ENCODE measurements around the gene ELAVL3. TPM values are rescaled to one million over a fixed set of nuclear protein-coding genes. Genes with fewer than 3 reads are reported as not detected.
"Not testable (repeated sequence)": the region's sequence is repeated elsewhere in the genome, so short reads cannot be mapped to it uniquely, and the experiment has no call there.

The ELAVL3 gene
- total RNA-seq, 2 experiments from 2014 or later = 0.71 TPM; not detected in 1

GRCh38 chr19:11485245-11485837 is 4.5 kb upstream of the ELAVL3 start:
- peaks cover 11% of the 10 kb centered on the region for H3K36me3 Mint-ChIP-seq (ENCODE audit: low read depth)
- H3K27ac Mint-ChIP-seq = no peak overlapping the region
- POLR2A ChIA-PET = interaction anchor here (0.6 to 1.3 kb wide), 3 partner anchors 16 to 110 kb away, joined by 3 to 5 read pairs (median 3); no protein-coding TSS in a partner anchor
- CTCF ChIA-PET = interaction anchor here (0.6 to 1.7 kb wide), 3 partner anchors 51 to 691 kb away, joined by 4 read pairs; no protein-coding TSS in a partner anchor
- no peaks in the 10 kb centered on the region for H3K9me3 Mint-ChIP-seq (ENCODE audit: insufficient read depth)
- ATAC-seq (no peak), DNase-seq (no peak)
- H3K4me1 Mint-ChIP-seq (ENCODE audit: low read depth) = peaks cover 23% of the 10 kb centered on the region
- peaks cover 9% of the 10 kb centered on the region for H3K27me3 Mint-ChIP-seq (ENCODE audit: low read depth)
- H3K4me3 Mint-ChIP-seq = no peak overlapping the region

GRCh38 chr19:11483366-11484111 is 2.7 kb upstream of the ELAVL3 start:
- H3K36me3 Mint-ChIP-seq (ENCODE audit: low read depth) = peaks cover 6% of the 10 kb centered on the region
- H3K4me3 Mint-ChIP-seq = no peak overlapping the region
- POLR2A ChIA-PET = no interaction called here
- no peak for ATAC-seq
- no peak overlapping the region for H3K27ac Mint-ChIP-seq
- DNase-seq = no peak
- peaks cover 28% of the 10 kb centered on the region for H3K4me1 Mint-ChIP-seq (ENCODE audit: low read depth)
- H3K27me3 Mint-ChIP-seq (ENCODE audit: low read depth) = peaks cover 17% of the 10 kb centered on the region
- CTCF ChIA-PET = interaction anchor here (0.6 to 2.4 kb wide), 25 partner anchors 10 to 344 kb away, joined by 3 to 36 read pairs (median 5); partner anchors contain the start of genes PRKCSH, RAB3D, SPC24 and SWSAP1
- H3K9me3 Mint-ChIP-seq (ENCODE audit: insufficient read depth) = no peaks in the 10 kb centered on the region

DNA sequence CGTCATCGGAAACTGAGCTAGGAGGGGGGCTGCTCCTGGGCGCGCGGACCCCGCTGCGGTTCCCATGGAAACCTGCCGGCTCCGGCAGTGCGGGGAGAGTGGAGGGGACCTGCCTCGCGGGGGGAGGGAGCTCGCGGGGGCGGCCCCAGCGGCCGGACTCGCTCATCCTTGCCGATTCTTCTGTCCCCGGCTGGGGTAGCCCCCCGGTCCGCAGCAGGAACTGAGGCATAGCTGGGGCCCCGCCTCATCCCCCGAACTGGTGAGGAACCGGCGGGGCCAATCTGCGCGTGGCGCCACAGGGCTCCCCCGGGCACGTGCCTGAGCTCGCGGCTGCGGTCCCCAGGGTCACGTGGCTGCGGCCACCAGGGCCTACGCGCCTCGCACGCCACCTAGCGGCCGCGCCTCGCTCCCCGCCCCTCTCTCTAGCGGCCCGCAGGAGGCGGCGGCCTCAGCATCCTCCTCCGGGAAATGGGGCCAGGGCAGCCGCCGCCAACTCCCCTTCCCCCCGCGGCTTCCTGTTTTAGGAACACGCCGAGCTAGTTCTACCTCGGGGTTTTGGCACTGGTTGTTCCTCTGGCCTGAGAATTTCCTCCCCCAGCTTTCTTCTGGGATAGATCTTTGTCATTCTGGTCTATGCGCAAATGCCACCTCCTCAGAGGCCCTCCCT is 1.7 kb upstream of the ELAVL3 start:
- ChIA-PET POLR2A (interaction anchor here (1.1 to 1.6 kb wide), 2 partner anchors 101 to 107 kb away, joined by 4 to 7 read pairs; no protein-coding TSS in a partner anchor), CTCF (interaction anchor here (0.6 to 2.4 kb wide), 35 partner anchors 9 to 447 kb away, joined by 3 to 36 read pairs (median 4); partner anchors contain the start of genes CCDC159, PRKCSH, RAB3D and SPC24)
- peaks cover 28% of the 10 kb centered on the region for H3K4me1 Mint-ChIP-seq (ENCODE audit: low read depth)
- H3K27me3 Mint-ChIP-seq (ENCODE audit: low read depth) = peaks cover 27% of the 10 kb centered on the region
- H3K27ac Mint-ChIP-seq = peak overlapping the region; percentile 72
- peak; percentile 91 for DNase-seq
- ATAC-seq = peak; percentile 80
- H3K4me3 Mint-ChIP-seq = peak overlapping the region; percentile 70
- no peaks in the 10 kb centered on the region for H3K9me3 Mint-ChIP-seq (ENCODE audit: insufficient read depth)
- peaks cover 6% of the 10 kb centered on the region for H3K36me3 Mint-ChIP-seq (ENCODE audit: low read depth)

DNA sequence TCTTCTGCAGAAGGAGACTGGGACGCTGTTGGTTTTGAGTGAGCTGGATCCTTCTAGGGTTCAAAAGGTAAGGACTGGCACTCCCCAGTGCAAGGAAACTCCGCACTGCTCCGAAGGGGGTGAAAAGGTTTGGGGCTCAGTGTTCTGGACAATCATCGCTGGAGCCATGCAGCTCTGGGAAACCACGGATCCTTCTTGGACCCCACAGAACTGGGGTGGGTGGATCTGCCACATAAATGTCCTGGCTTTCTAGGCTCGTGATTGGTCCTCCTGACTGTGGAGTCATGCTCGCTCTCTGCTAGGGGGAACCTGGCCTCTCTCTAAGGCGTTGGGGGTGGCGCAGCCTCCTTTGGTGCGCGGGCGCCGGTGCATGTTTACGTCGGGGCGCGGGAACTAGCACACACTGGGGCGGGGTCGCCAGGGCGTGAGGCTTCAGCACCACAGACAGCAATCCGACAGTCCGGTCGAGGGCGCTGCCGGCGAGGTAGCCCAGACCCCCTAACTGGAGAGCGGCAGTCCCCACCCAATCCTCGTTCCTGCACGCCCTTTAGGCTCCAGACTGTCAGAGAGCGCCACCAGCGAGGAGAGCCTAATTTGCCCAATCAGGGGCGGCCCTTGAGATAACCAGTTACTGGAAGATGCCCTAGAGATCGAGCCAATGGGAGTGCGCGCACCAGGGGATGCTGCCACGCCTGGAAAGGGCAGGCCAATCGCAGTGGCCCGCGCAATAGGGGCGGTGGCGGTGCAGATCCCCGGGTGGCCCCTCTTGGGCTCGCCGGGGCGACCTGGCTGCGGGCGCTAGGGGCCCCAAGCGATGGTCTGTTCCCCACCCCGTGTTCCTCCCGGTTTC is 913 bp upstream of the ELAVL3 start:
- peak; percentile 83 for ATAC-seq
- Mint-ChIP-seq H3K4me1 (ENCODE audit: low read depth) (peaks cover 28% of the 10 kb centered on the region), H3K4me3 (peak overlapping the region; percentile 70), H3K27ac (no peak overlapping the region), H3K9me3 (ENCODE audit: insufficient read depth) (no peaks in the 10 kb centered on the region), H3K36me3 (ENCODE audit: low read depth) (peaks cover 6% of the 10 kb centered on the region), H3K27me3 (ENCODE audit: low read depth) (peaks cover 34% of the 10 kb centered on the region)
- peak; percentile 84 for DNase-seq
- ChIA-PET POLR2A (interaction anchor here (1.1 to 1.6 kb wide), 2 partner anchors 101 to 106 kb away, joined by 4 to 7 read pairs; no protein-coding TSS in a partner anchor), CTCF (interaction anchor here (0.7 to 2.4 kb wide), 28 partner anchors 8 to 446 kb away, joined by 3 to 36 read pairs (median 4); partner anchors contain the start of genes CCDC159, PRKCSH, RAB3D and SPC24)

DNA sequence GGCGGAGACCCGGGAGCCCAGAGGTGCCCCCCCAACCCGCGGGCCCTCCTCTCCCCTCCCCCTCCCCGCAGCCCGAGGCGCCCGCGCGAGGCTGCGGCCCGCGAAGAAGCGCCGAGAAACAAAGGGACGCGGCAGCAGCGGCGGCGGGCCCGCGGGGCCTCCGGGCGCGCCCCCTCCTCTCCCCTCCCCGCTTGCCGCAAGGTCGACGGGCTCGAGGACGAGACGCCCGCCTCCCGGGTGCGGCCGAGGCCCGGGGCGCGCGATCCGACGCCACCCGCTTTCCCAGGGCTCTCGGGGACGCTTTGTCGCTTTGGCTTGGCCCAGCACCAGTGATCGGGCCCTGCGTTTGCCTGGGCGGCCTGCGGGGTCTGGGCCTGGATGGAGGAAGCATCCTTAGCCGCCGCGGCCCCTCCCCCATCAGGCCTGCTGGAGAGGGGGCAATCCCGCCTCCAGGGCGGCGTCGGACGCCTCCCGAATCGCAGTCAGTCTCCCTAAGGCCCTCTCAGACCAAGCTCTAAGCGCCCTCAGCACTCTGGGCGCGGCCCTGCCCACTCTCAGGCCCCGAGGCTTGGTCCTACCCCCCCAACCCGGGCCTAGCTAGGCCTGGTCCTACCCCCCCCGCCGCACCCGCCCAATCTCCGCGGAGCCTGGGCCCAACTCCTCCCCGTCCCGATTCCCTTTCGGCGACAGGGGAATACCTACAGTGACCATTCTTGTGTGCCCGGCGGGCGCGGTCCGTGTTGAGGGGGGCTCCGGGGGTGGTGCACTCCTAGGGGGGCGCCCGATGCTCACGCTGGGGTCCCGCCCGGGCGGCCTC is 740 bp downstream of the ELAVL3 start:
- no peak for ATAC-seq
- H3K4me3 Mint-ChIP-seq = no peak overlapping the region
- CTCF ChIA-PET = interaction anchor here (1.2 to 1.5 kb wide), 2 partner anchors 99 to 105 kb away, joined by 3 to 6 read pairs; partner anchors contain the start of gene SWSAP1

GRCh38 chr19:11479090-11479897 is 1.6 kb downstream of the ELAVL3 start:
- DNase-seq (peak; percentile 39), ATAC-seq (no peak)
- no peak overlapping the region for H3K4me3 Mint-ChIP-seq
- H3K4me1 Mint-ChIP-seq (ENCODE audit: low read depth) = peaks cover 28% of the 10 kb centered on the region
- H3K27me3 Mint-ChIP-seq (ENCODE audit: low read depth) = peaks cover 34% of the 10 kb centered on the region
- H3K9me3 Mint-ChIP-seq (ENCODE audit: insufficient read depth) = no peaks in the 10 kb centered on the region
- ChIA-PET CTCF (no interaction called here), POLR2A (no interaction called here)
- no peak overlapping the region for H3K27ac Mint-ChIP-seq
- peaks cover 6% of the 10 kb centered on the region for H3K36me3 Mint-ChIP-seq (ENCODE audit: low read depth)

More for the DNA sequence above, 740 bp downstream of the ELAVL3 start:
- Mint-ChIP-seq H3K27ac (no peak overlapping the region), H3K4me1 (ENCODE audit: low read depth) (peaks cover 28% of the 10 kb centered on the region), H3K9me3 (ENCODE audit: insufficient read depth) (no peaks in the 10 kb centered on the region), H3K27me3 (ENCODE audit: low read depth) (peaks cover 34% of the 10 kb centered on the region), H3K36me3 (ENCODE audit: low read depth) (peaks cover 6% of the 10 kb centered on the region)
- POLR2A ChIA-PET = no interaction called here
- no peak for DNase-seq

DNA sequence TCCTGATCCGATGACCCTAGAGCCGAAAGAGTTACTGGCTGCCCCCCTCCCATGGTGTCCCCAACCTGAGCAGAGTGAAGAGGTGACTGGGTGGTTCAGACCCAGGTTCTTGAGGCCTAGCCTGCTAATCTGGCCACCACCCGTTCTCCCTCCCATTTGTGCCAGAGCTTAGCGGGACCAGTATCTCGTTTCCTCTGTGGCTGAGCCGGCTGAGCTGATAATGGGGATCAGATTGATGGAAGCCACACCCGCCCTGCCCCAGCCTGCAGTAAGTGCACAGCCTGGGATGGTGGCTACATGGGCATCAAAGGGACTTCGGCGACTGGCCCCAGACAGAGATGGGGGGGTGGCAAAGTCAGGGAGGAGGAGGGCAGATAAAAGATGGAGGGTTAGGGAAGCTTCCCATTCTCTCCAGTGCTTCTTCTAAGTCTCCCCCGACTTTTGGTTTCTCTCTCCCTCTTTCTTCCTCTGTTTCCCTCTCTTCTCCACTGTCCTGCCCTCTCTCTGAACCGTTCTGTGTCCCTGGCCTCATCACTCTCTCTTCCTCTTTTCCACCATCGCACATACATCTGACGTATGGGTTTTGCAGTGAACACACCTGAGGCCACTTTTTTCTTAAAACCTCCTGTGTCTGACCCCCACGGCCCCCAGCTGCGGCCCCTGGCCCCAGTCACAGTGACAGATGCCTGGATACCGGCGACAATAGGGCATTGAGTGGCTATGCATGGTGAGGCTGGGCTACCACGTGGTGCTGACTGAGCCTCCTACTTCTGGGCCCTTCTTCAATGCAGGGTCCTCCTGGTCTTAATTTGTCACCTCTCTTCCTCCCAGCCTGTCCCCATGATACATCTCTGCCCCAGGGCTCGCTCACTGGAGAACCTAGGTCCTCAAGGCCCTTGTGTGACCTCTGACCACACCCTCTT is 2.4 kb downstream of the ELAVL3 start:
- H3K4me1 Mint-ChIP-seq (ENCODE audit: low read depth) = peaks cover 24% of the 10 kb centered on the region
- ChIA-PET CTCF (no interaction called here), POLR2A (no interaction called here)
- DNase-seq (no peak), ATAC-seq (no peak)
- H3K27me3 Mint-ChIP-seq (ENCODE audit: low read depth) = peaks cover 34% of the 10 kb centered on the region
- peaks cover 3% of the 10 kb centered on the region for H3K36me3 Mint-ChIP-seq (ENCODE audit: low read depth)
- H3K9me3 Mint-ChIP-seq (ENCODE audit: insufficient read depth) = no peaks in the 10 kb centered on the region
- H3K4me3 Mint-ChIP-seq = no peak overlapping the region
- H3K27ac Mint-ChIP-seq = no peak overlapping the region

DNA sequence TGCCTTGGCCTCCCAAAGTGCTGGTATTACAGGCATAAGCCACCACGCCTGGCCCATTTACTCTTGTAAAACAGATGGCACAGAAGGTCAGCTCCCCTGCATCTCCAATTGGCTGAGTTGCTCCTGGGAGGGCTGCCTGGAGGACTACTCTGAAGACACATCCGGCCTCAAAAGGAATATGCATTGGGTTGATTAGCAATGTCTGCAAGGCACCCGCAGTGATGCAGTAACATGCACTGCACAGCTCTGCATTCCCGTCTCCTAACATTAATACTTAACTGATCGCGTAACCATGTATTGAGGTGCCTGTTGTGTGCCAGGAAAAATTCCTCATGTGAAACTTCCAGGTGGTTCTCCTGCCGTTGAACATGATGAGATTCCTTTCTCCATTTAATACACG is 5.0 kb downstream of the ELAVL3 start:
- no peaks in the 10 kb centered on the region for H3K36me3 Mint-ChIP-seq (ENCODE audit: low read depth)
- ATAC-seq (no peak), DNase-seq (no peak)
- ChIA-PET POLR2A (no interaction called here), CTCF (no interaction called here)
- peaks cover 29% of the 10 kb centered on the region for H3K27me3 Mint-ChIP-seq (ENCODE audit: low read depth)
- H3K9me3 Mint-ChIP-seq (ENCODE audit: insufficient read depth) = no peaks in the 10 kb centered on the region
- H3K27ac Mint-ChIP-seq = no peak overlapping the region
- peaks cover 5% of the 10 kb centered on the region for H3K4me1 Mint-ChIP-seq (ENCODE audit: low read depth)
- no peak overlapping the region for H3K4me3 Mint-ChIP-seq

DNA sequence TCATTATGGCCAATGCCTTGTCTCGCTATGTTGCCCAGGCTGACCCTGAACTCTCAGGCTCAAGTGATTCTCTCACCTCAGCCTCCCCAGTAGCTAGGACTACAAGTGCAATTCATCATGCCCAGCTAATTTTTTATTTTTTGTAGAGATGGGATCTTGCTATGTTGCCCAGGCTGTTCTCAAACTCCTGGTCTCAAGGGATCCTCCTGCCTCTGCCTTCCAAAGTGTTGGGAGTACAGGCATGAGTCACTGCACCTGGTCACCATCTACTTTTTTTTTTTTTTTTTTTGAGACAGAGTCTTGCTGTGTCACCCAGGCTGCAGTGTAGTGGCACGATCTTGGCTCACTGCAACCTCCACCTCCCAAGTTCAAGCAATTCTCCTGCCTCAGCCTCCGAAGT is 5.5 kb downstream of the ELAVL3 start:
- DNase-seq; H3K4me3 Mint-ChIP-seq; H3K4me1 Mint-ChIP-seq (ENCODE audit: low read depth); CTCF ChIA-PET; H3K27ac Mint-ChIP-seq; POLR2A ChIA-PET; H3K9me3 Mint-ChIP-seq (ENCODE audit: insufficient read depth); ATAC-seq; H3K36me3 Mint-ChIP-seq (ENCODE audit: low read depth): not testable (repeated sequence)
- H3K27me3 Mint-ChIP-seq (ENCODE audit: low read depth) = peaks cover 29% of the 10 kb centered on the region
